ENCODE measurements around the gene UHMK1. TPM values are rescaled to one million over a fixed set of nuclear protein-coding genes. Genes with fewer than 3 reads are reported as not detected.
"Not testable (repeated sequence)": the region's sequence is repeated elsewhere in the genome, so short reads cannot be mapped to it uniquely, and the experiment has no call there.

UHMK1 gene, protein sequence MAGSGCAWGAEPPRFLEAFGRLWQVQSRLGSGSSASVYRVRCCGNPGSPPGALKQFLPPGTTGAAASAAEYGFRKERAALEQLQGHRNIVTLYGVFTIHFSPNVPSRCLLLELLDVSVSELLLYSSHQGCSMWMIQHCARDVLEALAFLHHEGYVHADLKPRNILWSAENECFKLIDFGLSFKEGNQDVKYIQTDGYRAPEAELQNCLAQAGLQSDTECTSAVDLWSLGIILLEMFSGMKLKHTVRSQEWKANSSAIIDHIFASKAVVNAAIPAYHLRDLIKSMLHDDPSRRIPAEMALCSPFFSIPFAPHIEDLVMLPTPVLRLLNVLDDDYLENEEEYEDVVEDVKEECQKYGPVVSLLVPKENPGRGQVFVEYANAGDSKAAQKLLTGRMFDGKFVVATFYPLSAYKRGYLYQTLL
- 10 to 100 TPM; 17.2 to 34.5 (median 22.8) TPM for total RNA-seq
- polyA plus RNA-seq, result 10 to 100 TPM in 1 of 2 donors, 1 to 10 TPM in 1; 5.6 to 21.8 TPM
- long read RNA-seq, donor 1, full-length matches to known transcripts, result 22 of 30 reads
- long read RNA-seq, donor 1, partial matches to known transcripts, result 1 of 30 reads
- long read RNA-seq, donor 1, other reads (novel, unspliced or antisense), result 7 of 30 reads
- long read RNA-seq, donor 2, full-length matches to known transcripts, result 73 of 84 reads
- long read RNA-seq, donor 2, partial matches to known transcripts, result 0 of 84 reads
- long read RNA-seq, donor 2, other reads (novel, unspliced or antisense), result 11 of 84 reads
- long read RNA-seq, donor 3, full-length matches to known transcripts, result 37 of 43 reads
- long read RNA-seq, donor 3, partial matches to known transcripts, result 0 of 43 reads
- long read RNA-seq, donor 3, other reads (novel, unspliced or antisense), result 6 of 43 reads

DNA sequence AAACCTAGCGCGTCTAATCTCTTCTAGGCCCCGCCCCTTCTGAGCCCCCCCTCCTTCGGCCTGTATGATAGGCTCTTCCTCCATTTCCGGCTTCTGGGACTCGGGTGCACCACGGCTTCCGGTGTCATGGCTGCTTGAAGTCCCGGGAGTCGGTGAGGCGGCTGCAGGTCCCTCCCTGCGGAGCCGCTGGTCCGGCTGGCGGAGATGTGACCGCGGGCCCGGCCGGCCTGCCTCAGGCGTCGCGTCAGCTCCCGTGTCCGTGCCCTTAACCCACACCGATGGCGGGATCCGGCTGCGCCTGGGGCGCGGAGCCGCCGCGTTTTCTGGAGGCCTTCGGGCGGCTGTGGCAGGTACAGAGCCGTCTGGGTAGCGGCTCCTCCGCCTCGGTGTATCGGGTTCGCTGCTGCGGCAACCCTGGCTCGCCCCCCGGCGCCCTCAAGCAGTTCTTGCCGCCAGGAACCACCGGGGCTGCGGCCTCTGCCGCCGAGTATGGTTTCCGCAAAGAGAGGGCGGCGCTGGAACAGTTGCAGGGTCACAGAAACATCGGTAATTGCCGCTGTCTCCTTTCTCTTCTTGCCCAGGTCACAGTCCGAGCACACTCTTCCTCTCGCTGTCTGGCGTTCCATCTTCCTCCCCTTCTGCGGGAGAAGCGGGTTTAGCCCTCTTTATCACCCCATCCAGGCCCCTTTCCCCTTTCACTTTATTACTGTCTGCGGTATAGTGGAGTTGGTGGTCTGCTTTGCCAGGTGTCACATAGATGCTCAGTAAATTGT is at the start of gene UHMK1:
Gene UHMK1, plus strand, starts transcription at position 96 of the 773 bp plus-strand sequence. Its CDS starts 183 bp downstream, at position 279.
- Histone ChIP-seq H3K9me3 (no peaks in the 10 kb centered on the region), H3K27ac (peak within 1 kb of the TSS; percentile 89 to 99 (median 95)), H3K36me3 (peaks cover 0 to 36% (median 29%) of the 10 kb centered on the region in 9 donors), H3K4me1 (peaks cover 5 to 47% (median 14%) of the 10 kb centered on the region in 12 donors), H3K27me3 (no peaks in the 10 kb centered on the region), H3K4me3 (peak within 1 kb of the TSS; percentile 74 to 100 (median 96))
- WGBS, 4 donors, result 0% methylated on average over 26 to 61 of the region's 61 CpGs
- DNase-seq, result peak; percentile 90 to 94 (median 92)
- ATAC-seq, result peak; percentile 98 to 100 (median 100)
- intact Hi-C loops (cut with DNase I), result loop anchor here in 6 of 10 donors (5.0 to 10.0 kb wide), 3 partner anchors 59 to 443 kb away; partner anchors contain the start of gene UAP1 (in 5 of the 6)
- TF ChIP-seq, protein P1, sequence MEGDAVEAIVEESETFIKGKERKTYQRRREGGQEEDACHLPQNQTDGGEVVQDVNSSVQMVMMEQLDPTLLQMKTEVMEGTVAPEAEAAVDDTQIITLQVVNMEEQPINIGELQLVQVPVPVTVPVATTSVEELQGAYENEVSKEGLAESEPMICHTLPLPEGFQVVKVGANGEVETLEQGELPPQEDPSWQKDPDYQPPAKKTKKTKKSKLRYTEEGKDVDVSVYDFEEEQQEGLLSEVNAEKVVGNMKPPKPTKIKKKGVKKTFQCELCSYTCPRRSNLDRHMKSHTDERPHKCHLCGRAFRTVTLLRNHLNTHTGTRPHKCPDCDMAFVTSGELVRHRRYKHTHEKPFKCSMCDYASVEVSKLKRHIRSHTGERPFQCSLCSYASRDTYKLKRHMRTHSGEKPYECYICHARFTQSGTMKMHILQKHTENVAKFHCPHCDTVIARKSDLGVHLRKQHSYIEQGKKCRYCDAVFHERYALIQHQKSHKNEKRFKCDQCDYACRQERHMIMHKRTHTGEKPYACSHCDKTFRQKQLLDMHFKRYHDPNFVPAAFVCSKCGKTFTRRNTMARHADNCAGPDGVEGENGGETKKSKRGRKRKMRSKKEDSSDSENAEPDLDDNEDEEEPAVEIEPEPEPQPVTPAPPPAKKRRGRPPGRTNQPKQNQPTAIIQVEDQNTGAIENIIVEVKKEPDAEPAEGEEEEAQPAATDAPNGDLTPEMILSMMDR (IDR thresholded peaks at IDR 0.05), result no peak
- peak in 1 of 2 donors; percentile 55 for TF ChIP-seq POLR2A (IDR thresholded peaks at IDR 0.05)

DNA sequence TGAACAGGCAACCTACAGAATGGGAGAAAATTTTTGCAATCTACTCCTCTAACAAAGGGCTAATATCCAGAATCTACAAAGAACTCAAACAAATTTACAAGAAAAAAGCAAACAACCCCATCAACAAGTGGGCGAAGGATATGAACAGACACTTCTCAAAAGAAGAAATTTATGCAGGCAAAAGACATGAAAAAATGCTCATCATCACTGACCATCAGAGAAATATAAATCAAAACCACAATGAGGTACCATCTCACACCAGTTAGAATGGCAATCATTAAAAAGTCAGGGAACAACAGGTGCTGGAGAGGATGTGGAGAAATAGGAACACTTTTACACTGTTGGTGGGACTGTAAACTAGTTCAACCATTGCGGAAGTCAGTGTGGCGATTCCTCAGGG is 43.3 kb upstream of the UHMK1 start:
- intact Hi-C loops (cut with DNase I); H3K27ac ChIP-seq; H3K4me3 ChIP-seq; H3K36me3 ChIP-seq; ATAC-seq; H3K4me1 ChIP-seq; H3K27me3 ChIP-seq; DNase-seq; H3K9me3 ChIP-seq: not testable (repeated sequence)
- WGBS, 4 donors, result 98 to 100% (median 100%) methylated on average over 1 to 3 of the region's 3 CpGs

DNA sequence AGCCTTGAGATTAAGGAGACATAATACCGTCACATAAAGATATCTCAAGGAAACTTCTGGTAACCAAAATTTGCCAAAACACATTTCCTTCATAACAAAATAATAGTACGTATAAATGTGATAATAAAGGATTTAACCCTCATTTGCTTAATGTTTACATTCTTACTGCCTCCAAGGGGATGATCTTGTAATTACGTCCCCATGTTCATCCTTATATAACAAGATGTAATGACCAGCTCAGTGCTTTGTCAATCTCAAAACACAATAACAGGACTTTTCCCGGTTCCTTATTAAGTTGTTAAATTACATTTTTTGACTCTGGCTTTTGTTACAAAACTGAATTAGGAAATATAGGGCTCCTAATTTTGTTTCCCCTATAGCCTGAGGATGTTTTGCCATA is 41.3 kb upstream of the UHMK1 start:
- no peak for DNase-seq
- H3K36me3 ChIP-seq, result no peaks in the 10 kb centered on the region
- peaks cover 0 to 2% (median 0%) of the 10 kb centered on the region in 12 donors for H3K9me3 ChIP-seq
- intact Hi-C loops (cut with DNase I), result no loop called here
- H3K4me3 ChIP-seq, result no peak overlapping the region
- peaks cover 0 to 5% (median 0%) of the 10 kb centered on the region in 9 donors for H3K27me3 ChIP-seq
- no peak overlapping the region for H3K27ac ChIP-seq
- 82 to 91% (median 89%) methylated on average over 4 of the region's 4 CpGs for WGBS, 4 donors
- ATAC-seq, result no peak
- H3K4me1 ChIP-seq, result no peaks in the 10 kb centered on the region
- TF ChIP-seq POLR2A (IDR thresholded peaks at IDR 0.05), result no peak
- TF ChIP-seq, protein P1 (IDR thresholded peaks at IDR 0.05), result no peak

DNA sequence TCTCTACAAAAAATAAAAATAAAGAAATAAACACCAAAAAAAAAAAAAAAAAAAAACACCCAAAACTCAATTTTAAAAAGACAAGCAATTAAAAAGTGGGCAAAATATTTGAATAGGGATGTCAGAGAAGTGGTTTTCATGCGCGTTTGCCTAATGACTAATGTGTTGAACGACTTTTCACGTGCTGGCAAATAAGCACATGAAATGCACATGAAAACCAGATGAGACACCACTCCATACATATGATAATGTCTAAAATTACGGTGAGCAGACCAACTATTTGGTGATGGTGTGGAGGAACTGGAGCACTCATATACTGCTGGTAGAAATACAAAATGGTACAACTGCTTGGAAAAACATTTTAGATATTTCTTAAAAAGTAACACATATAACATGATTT is 39.4 kb upstream of the UHMK1 start:
- H3K4me3 ChIP-seq, result no peak overlapping the region
- no peaks in the 10 kb centered on the region for H3K36me3 ChIP-seq
- no peak overlapping the region for H3K27ac ChIP-seq
- H3K4me1 ChIP-seq, result no peaks in the 10 kb centered on the region
- WGBS, 4 donors, result 87 to 93% (median 91%) methylated on average over 5 of the region's 5 CpGs
- intact Hi-C loops (cut with DNase I), result no loop called here
- no peak for TF ChIP-seq POLR2A (IDR thresholded peaks at IDR 0.05)
- TF ChIP-seq, protein P1 (IDR thresholded peaks at IDR 0.05), result no peak
- ATAC-seq (no peak), DNase-seq (no peak)
- H3K9me3 ChIP-seq, result peaks cover 0 to 2% (median 0%) of the 10 kb centered on the region in 12 donors
- H3K27me3 ChIP-seq, result peaks cover 0 to 5% (median 0%) of the 10 kb centered on the region in 9 donors

DNA sequence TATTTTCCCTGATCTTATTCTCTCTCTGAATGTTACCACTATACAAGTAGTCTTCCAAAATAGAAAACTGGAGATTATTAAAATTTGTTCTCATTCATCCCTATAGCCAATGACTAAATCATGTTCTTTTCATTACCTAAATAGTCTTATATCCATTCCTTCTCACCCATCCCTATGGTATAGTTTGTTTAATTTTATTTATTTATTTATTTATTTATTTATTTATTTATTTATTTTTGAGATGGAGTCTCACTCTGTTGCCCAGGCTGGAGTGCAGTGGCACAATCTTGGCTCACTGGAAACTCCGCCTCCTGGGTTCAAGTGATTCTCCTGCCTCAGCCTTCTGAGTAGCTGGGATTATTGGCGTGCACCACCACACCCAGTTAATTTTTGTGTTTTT is 35.2 kb upstream of the UHMK1 start:
- H3K27me3 ChIP-seq; H3K4me1 ChIP-seq; intact Hi-C loops (cut with DNase I); H3K9me3 ChIP-seq; DNase-seq; H3K4me3 ChIP-seq; ATAC-seq; H3K36me3 ChIP-seq; H3K27ac ChIP-seq: not testable (repeated sequence)
- 95 to 98% (median 96%) methylated on average over 2 of the region's 2 CpGs for WGBS, 4 donors
